Body of pancreas (tissue), 4 donors: ENCODE measurements around the gene POMC.

ENCODE experiments used
- CTCF ChIP-seq, 7 experiments: fragments of 450-650 bp in 4 of 7; fragments of 200-600 bp in 3 of 7; sonication (generic) in 3 of 7; IDR thresholded peaks; one replicate each; pipeline ENCODE4 v1.5.1; 2016 to 2019; ENCODE audit warnings: antibody characterized with exemption in 7 of 7
- POLR2A ChIP-seq, 3 donors: fragments of 450-650 bp; IDR thresholded peaks; one replicate each; pipeline ENCODE4 v1.6.1; 2016; ENCODE audit warnings: antibody characterized with exemption in 3 of 3, mild to moderate bottlenecking in 2 of 3

- no peak for TF ChIP-seq CTCF (IDR thresholded peaks at IDR 0.05)
- peak in 1 of 3 donors; percentile 43 for TF ChIP-seq POLR2A (IDR thresholded peaks at IDR 0.05)
These were observed 7.2 kb downstream of the POMC start for GRCh38 chr2:25161055-25161781.
